HG03159 (cell line): ENCODE data around the gene GPR31.

Experiments
- ATAC-seq: cut with Tn5 transposase; IDR thresholded peaks from one replicate; pipeline ENCODE4 v1.9.1; 2021; ENCODE audit warnings: mild to moderate bottlenecking, moderate library complexity; ENCODE audit not compliant: unreplicated experiment

GPR31 gene

GRCh38 chr6:167120583-167120903 is 37.2 kb downstream of the GPR31 start:
- no peak for ATAC-seq

GRCh38 chr6:167119670-167120582 is 37.9 kb downstream of the GPR31 start:
- ATAC-seq, result no peak

GRCh38 chr6:167118839-167119238 is 38.9 kb downstream of the GPR31 start:
- no peak for ATAC-seq

- no peak for ATAC-seq
These were observed 39.8 kb downstream of the GPR31 start for GRCh38 chr6:167118006-167118405.

GRCh38 chr6:167116838-167117228 is 40.9 kb downstream of the GPR31 start:
- no peak for ATAC-seq

GRCh38 chr6:167116109-167116837 is 41.5 kb downstream of the GPR31 start:
- ATAC-seq, result no peak

GRCh38 chr6:167115054-167115453 is 42.7 kb downstream of the GPR31 start:
- ATAC-seq, result no peak

- ATAC-seq, result peak; percentile 81
These were observed 43.6 kb downstream of the GPR31 start for GRCh38 chr6:167113935-167114910.

GRCh38 chr6:167113047-167113754 is 44.6 kb downstream of the GPR31 start:
- ATAC-seq, result peak; percentile 55

GRCh38 chr6:167112421-167112820 is 45.4 kb downstream of the GPR31 start:
- no peak for ATAC-seq

- no peak for ATAC-seq
These were observed 46.2 kb downstream of the GPR31 start for GRCh38 chr6:167111597-167111996.

GRCh38 chr6:167109651-167110050 is 48.1 kb downstream of the GPR31 start:
- no peak for ATAC-seq

GRCh38 chr6:167108278-167108677 is 49.5 kb downstream of the GPR31 start:
- no peak for ATAC-seq

GRCh38 chr6:167107787-167108186 is 50.0 kb downstream of the GPR31 start:
- ATAC-seq, result no peak

GRCh38 chr6:167106406-167106805 is 51.4 kb downstream of the GPR31 start:
- ATAC-seq, result no peak
